GM12892 (cell line): ENCODE data around the gene SERPINI1.

Source experiments
- DNase-seq: peaks from one replicate; pipeline ENCODE4 v3.0.0; 2011; ENCODE audit not compliant: insufficient read length
- FAIRE-seq: peaks from 2 replicates; lab custom pipeline; 2011; peaks lifted over from hg19 to GRCh38; lab: Jason Lieb, UNC
- POLR2A ChIP-seq: IDR thresholded peaks from 2 replicates; pipeline ENCODE4 v1.6.1; 2011; ENCODE audit warnings: low read depth, low read length, control low read depth
- POLR2AphosphoS5 ChIP-seq: IDR thresholded peaks from 2 replicates; pipeline ENCODE4 v1.6.1; 2011; ENCODE audit warnings: low read depth, low read length, control low read depth
- TAF1 ChIP-seq: IDR thresholded peaks from 2 replicates; pipeline ENCODE4 v1.6.1; 2011; ENCODE audit warnings: low read depth, mild to moderate bottlenecking, control low read depth, low read length, borderline replicate concordance

The SERPINI1 gene

GRCh38 chr3:167718582-167718981 lies 16.9 kb upstream of the SERPINI1 start:
- FAIRE-seq (no peak), DNase-seq (no peak)
- no peak for TF ChIP-seq TAF1
- TF ChIP-seq POLR2AphosphoS5, result no peak
- TF ChIP-seq POLR2A, result no peak

- DNase-seq (no peak), FAIRE-seq (no peak)
- no peak for TF ChIP-seq POLR2AphosphoS5
- TF ChIP-seq TAF1, result no peak
- TF ChIP-seq POLR2A, result no peak
These were observed 12.5 kb upstream of the SERPINI1 start for GRCh38 chr3:167723025-167723512.

GRCh38 chr3:167723872-167724271 lies 11.6 kb upstream of the SERPINI1 start:
- TF ChIP-seq TAF1 (no peak), POLR2A (no peak), POLR2AphosphoS5 (no peak)
- FAIRE-seq (no peak), DNase-seq (no peak)

GRCh38 chr3:167728176-167728575 lies 7.3 kb upstream of the SERPINI1 start:
- DNase-seq (no peak), FAIRE-seq (no peak)
- TF ChIP-seq POLR2AphosphoS5 (no peak), TAF1 (no peak), POLR2A (no peak)

- TF ChIP-seq POLR2AphosphoS5, result no peak
- no peak for TF ChIP-seq POLR2A
- TF ChIP-seq TAF1, result no peak
- FAIRE-seq (no peak), DNase-seq (no peak)
These were observed 6.7 kb upstream of the SERPINI1 start for GRCh38 chr3:167728632-167729323.

DNA sequence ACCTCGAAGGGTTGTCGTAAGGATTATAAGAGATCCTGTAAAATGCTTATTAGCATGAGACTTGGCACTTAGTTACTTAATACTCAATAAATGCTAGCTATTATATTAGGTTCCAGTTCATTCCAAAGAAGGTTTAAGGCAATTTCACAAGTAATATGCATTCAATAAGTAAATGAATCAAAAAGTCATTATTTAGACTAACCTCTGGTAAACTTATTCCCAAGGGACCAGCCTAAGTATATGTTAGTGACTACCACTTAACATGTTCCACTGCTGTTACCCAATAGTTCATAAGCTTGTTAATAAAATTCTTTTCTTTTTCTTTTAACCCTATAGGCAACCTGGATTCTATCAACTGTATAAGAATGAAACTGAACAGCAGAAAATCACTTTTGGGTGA lies 5.9 kb upstream of the SERPINI1 start:
- DNase-seq, result no peak
- TF ChIP-seq POLR2AphosphoS5 (no peak), TAF1 (no peak), POLR2A (no peak)
- FAIRE-seq, result no peak

DNA sequence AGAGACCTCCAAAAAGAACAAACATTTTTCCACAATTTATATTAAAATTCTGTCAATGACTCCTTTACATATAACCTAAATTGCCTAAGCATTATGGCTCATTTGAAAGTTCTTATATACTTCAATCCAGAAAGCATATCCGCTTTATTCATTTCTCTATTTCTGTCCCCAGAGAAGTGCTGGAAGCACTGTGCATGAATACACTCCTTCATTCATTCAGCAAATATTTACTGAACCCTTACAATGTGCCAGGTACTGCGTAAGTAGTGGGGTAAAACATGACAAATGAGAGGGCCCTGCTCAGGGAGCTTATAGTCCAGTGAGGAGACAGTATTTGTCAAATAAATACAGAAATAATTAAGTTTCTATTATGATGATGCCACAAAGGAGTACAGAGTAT lies 4.1 kb upstream of the SERPINI1 start:
- TF ChIP-seq TAF1, result no peak
- no peak for TF ChIP-seq POLR2A
- no peak for TF ChIP-seq POLR2AphosphoS5
- FAIRE-seq, result no peak
- DNase-seq, result no peak

- TF ChIP-seq POLR2AphosphoS5 (no peak), POLR2A (no peak)
- DNase-seq (no peak), FAIRE-seq (no peak)
These were observed 3.0 kb upstream of the SERPINI1 start for GRCh38 chr3:167732313-167733065.

DNA sequence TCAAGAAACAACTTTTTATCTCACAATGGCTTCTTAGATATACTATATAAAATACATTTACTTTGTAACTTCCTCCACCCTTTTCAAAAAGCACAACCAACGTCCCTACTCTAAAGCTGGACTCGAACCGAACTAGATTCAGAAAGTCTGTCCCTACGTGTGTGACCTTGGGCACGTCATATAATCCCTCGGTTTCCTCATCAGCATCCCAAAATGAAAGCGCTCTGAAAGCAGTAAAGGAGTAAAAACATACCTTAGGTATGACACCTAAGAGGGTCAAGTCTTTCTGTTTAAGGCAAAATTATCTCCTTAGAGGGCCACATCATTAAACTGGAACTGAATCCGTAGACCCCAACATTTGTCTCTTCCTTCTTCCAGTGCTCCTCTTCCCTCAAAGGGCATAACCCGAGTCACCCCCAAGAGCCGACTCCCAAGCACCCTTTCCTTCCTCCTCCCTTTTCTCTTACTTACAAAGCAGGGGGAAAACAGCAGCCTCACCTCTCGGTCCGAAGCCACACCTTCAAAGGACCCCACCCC lies 1.5 kb upstream of the SERPINI1 start:
- FAIRE-seq (no peak), DNase-seq (no peak)
- TF ChIP-seq POLR2A (no peak), TAF1 (no peak), POLR2AphosphoS5 (no peak)

DNA sequence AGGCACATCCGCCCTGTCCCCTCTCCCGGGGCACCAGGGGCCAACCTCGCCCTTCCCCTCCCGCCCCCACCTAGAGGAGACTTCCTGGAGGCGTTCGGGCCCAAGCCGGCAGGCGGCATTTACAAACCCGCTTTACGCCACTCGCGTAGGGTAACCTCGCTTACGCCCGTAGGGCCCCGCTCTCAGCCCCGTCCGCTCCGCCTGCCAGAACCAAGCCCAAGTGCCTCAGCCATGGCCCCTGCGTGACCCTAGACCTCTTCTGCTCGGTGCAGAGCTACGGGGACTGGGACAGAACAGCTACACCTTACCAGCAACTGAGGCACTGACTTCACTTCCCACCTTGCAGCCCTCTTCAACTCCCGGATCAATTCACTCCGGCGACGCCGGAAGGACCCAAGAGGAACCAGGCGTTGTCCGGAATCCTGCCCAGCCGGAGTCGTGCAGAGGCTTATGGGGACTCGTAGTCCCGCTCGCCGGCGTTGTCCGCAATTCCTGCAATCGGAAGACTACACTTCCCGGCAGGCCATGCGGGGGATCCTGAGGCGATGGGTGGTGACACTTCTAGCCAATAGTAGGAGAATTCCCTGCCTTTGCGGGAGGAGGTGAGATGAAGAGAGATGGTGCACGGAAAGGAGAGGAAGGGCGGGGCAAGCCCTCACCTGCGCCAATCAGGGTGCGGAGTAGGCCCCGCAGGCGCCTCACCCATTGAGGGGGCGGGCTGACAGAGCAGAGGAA lies 856 bp upstream of the SERPINI1 start, which contains the start of gene PDCD10:
Gene PDCD10, minus strand, starts transcription at position 395 of the 735 bp plus-strand sequence. CDS start 14,735 bp downstream, outside the sequence.
- peak; percentile 56 for DNase-seq
- FAIRE-seq, result peak; percentile 96
- TF ChIP-seq TAF1, result peak; percentile 49; the same call in 1 of the 2 replicates
- peak; percentile 90 for TF ChIP-seq POLR2AphosphoS5
- peak; percentile 86 for TF ChIP-seq POLR2A

GRCh38 chr3:167736264-167736787 lies 805 bp downstream of the SERPINI1 start:
- no peak for FAIRE-seq
- no peak for DNase-seq
- TF ChIP-seq TAF1 (no peak), POLR2A (no peak), POLR2AphosphoS5 (no peak)
